Retinal pigment epithelial cell (primary cell): ENCODE data around the gene CEP70.

Experiments used
- DNase-seq: peaks from one replicate; pipeline ENCODE4 v3.0.0-alpha.2; 2010; ENCODE audit warnings: low read depth
- H3K4me3 ChIP-seq: 2 replicates; pipeline ENCODE4 v1.5.1; 2011; ENCODE audit warnings: mild to moderate bottlenecking, low read length, control low read depth, moderate library complexity
- CTCF ChIP-seq: conservative IDR thresholded peaks from 2 replicates; pipeline ENCODE4 v1.5.1; 2011; ENCODE audit warnings: low read depth, low read length, control low read depth, inconsistent platforms

CEP70 gene

GRCh38 chr3:138467931-138468330 is 126.1 kb downstream of the CEP70 start:
- no peak for DNase-seq
- no peak for TF ChIP-seq CTCF
- H3K4me3 ChIP-seq: no peak overlapping the region

- no peak for TF ChIP-seq CTCF
- no peak for DNase-seq
- H3K4me3 ChIP-seq: no peak overlapping the region
These were observed 128.1 kb downstream of the CEP70 start for GRCh38 chr3:138465925-138466324.

GRCh38 chr3:138465451-138465850 is 128.6 kb downstream of the CEP70 start:
- TF ChIP-seq CTCF: no peak
- no peak overlapping the region for H3K4me3 ChIP-seq
- no peak for DNase-seq

- TF ChIP-seq CTCF: no peak
- DNase-seq: no peak
- H3K4me3 ChIP-seq: no peak overlapping the region
These were observed 129.6 kb downstream of the CEP70 start for GRCh38 chr3:138464491-138464860.

GRCh38 chr3:138463724-138464490 is 130.2 kb downstream of the CEP70 start:
- no peak overlapping the region for H3K4me3 ChIP-seq
- TF ChIP-seq CTCF: no peak
- no peak for DNase-seq

GRCh38 chr3:138461896-138462295 is 132.2 kb downstream of the CEP70 start:
- no peak for DNase-seq
- no peak for TF ChIP-seq CTCF
- no peak overlapping the region for H3K4me3 ChIP-seq

- DNase-seq: no peak
- H3K4me3 ChIP-seq: no peak overlapping the region
- no peak for TF ChIP-seq CTCF
These were observed 132.8 kb downstream of the CEP70 start for GRCh38 chr3:138461246-138461645.
